RCC 7860 (cell line): ENCODE results near the gene SYP.
"Not testable (repeated sequence)": the region's sequence is repeated elsewhere in the genome, so short reads cannot be mapped to it uniquely, and the experiment has no call there.

Experiments
- DNase-seq: peaks from one replicate; pipeline ENCODE4 v3.0.0-alpha.2; 2015; ENCODE audit warnings: low spot score
- FAIRE-seq: peaks from 2 replicates; lab custom pipeline; 2012; peaks lifted over from hg19 to GRCh38; lab: Jason Lieb, UNC

The SYP gene

DNA sequence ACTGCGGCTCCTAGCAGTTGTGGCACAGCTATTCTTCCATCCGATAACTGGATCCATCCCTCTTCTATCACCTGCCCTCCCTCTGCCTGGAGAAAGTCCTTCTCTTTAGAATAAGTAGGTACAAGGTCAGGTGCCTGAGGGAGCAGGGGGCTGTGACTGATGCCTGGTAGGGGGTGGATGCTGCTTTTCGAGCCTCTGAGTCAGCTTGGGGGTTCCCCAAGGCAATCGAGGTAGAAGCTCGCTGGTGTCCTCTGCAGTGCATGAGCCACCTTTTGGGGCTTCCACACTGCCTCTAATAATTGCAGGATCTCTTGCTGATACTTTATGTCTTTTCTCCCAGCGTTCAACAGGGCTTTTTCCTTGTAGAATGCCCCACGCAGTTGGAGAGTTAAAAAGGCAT lies 56.8 kb downstream of the SYP start:
- DNase-seq, FAIRE-seq: not testable (repeated sequence)

DNA sequence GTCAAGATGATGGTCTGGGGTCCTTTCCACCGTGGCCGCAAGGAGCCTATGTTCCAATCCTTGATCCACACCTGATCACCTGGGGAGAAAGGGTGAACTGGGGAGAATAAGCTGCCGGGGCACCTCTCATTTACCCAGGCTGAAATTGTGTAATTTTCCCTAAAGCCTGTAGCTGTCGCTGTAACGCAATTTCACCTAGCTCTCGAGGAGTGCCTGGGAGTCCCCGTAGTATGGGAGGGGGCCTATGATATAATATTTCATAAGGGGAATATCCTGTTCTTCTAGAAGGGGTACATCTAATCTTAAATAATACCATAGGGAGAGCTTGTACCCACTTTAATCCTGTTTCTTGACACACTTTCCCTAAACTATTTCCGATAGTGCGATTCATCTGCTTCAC lies 57.7 kb downstream of the SYP start:
- DNase-seq, FAIRE-seq: not testable (repeated sequence)

DNA sequence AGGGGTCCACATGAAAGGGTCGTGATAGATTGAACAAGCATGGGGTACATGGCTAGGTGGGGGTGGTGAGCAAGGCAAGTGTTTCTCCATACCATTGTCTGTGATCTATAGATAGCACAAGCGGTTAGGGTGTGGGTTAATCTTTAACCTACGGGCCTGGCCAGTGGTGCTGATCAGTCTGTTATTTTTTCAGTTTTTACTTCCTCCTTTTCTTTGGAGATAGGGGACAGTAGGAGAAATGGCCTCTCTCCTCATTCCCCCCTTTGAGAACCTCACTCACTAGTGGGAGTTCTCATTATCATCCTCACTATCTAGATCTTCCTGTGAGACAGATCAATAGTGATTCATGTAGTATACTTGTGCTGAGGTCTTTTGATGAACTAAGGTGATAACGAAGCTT lies 60.3 kb downstream of the SYP start:
- FAIRE-seq: no peak
- no peak for DNase-seq
